Neural progenitor cell (in vitro differentiated cells): ENCODE data around the gene SCT. TPM values are rescaled to one million over a fixed set of nuclear protein-coding genes. Genes with fewer than 3 reads are reported as not detected.

Source experiments
- DNase-seq: peaks from one replicate; pipeline ENCODE4 v3.0.0-alpha.2; 2016; ENCODE audit warnings: low spot score
- H2AFZ ChIP-seq: fragments of 200-600 bp; sonication (generic); replicated peaks from 2 replicates; pipeline ENCODE4 v1.6.1; 2016; ENCODE audit warnings: antibody characterized with exemption
- H3F3A ChIP-seq: fragments of 200-600 bp; sonication (generic); 2 replicates; pipeline ENCODE4 v1.6.1; 2016; ENCODE audit warnings: antibody characterized with exemption, low read depth
- H3K27ac ChIP-seq: fragments of 200-600 bp; sonication (generic); 2 replicates; pipeline ENCODE4 v1.5.1; 2016; ENCODE audit warnings: mild to moderate bottlenecking
- H3K27me3 ChIP-seq: fragments of 200-600 bp; sonication (generic); 2 replicates; pipeline ENCODE4 v1.6.1; 2016; ENCODE audit warnings: mild to moderate bottlenecking, moderate library complexity
- H3K36me3 ChIP-seq: fragments of 200-600 bp; sonication (generic); 2 replicates; pipeline ENCODE4 v1.5.1; 2016
- H3K4me1 ChIP-seq: fragments of 200-600 bp; sonication (generic); 2 replicates; pipeline ENCODE4 v1.6.1; 2016; ENCODE audit warnings: mixed run types
- H3K4me2 ChIP-seq: fragments of 200-600 bp; sonication (generic); 2 replicates; pipeline ENCODE4 v1.6.1; 2016
- H3K4me3 ChIP-seq: fragments of 200-600 bp; sonication (generic); 2 replicates; pipeline ENCODE4 v1.5.1; 2016
- H3K79me2 ChIP-seq: fragments of 200-600 bp; sonication (generic); 2 replicates; pipeline ENCODE4 v1.6.1; 2016; ENCODE audit warnings: low read depth
- H3K9ac ChIP-seq: fragments of 200-600 bp; sonication (generic); 2 replicates; pipeline ENCODE4 v1.6.1; 2016
- H3K9me3 ChIP-seq: fragments of 200-600 bp; sonication (generic); 2 replicates; pipeline ENCODE4 v1.5.1; 2016; ENCODE audit warnings: low read depth
- H4K20me1 ChIP-seq: fragments of 200-600 bp; sonication (generic); 2 replicates; pipeline ENCODE4 v1.6.1; 2016; ENCODE audit warnings: low read depth
- H3K27ac Mint-ChIP-seq: 3 replicates; pipeline ENCODE4 v1.8.0; 2021; ENCODE audit warnings: mixed read lengths
- H3K27me3 Mint-ChIP-seq: 2 replicates; pipeline ENCODE4 v1.8.0; 2022; ENCODE audit warnings: low read depth, mild to moderate bottlenecking, inconsistent platforms, moderate library complexity, mixed read lengths; ENCODE audit not compliant: insufficient read depth
- H3K36me3 Mint-ChIP-seq: 3 replicates; pipeline ENCODE4 v1.8.0; 2021; ENCODE audit warnings: mixed read lengths
- H3K4me1 Mint-ChIP-seq: 3 replicates; pipeline ENCODE4 v1.8.0; 2021; ENCODE audit warnings: mixed read lengths
- H3K4me3 Mint-ChIP-seq: 3 replicates; pipeline ENCODE4 v1.8.0; 2021; ENCODE audit warnings: mild to moderate bottlenecking, moderate library complexity, mixed read lengths
- H3K9me3 Mint-ChIP-seq: 3 replicates; pipeline ENCODE4 v1.8.0; 2020; ENCODE audit warnings: mixed read lengths
- CTCF ChIP-seq: fragments of 200-600 bp; sonication (generic); IDR thresholded peaks from 2 replicates; pipeline ENCODE4 v1.5.1; 2017; ENCODE audit warnings: antibody characterized with exemption, mild to moderate bottlenecking
- EZH2 ChIP-seq: fragments of 200-600 bp; sonication (generic); IDR thresholded peaks from 2 replicates; pipeline ENCODE4 v1.6.1; 2017; ENCODE audit warnings: antibody characterized with exemption, mild to moderate bottlenecking, moderate library complexity
- EZH2phosphoT487 ChIP-seq: fragments of 200-600 bp; sonication (generic); IDR thresholded peaks from 2 replicates; pipeline ENCODE4 v1.6.1; 2017; ENCODE audit warnings: antibody characterized with exemption
- total RNA-seq: library from RNA; depleted of rRNA; stranded (reverse); fragments of >200 nt; gene quantifications from 2 replicates; pipeline ENCODE4 v1.2.3, GENCODE V29; 2015; ENCODE audit warnings: low replicate concordance

SCT gene
- total RNA-seq, 1 donor from 2014 or later: not detected

GRCh38 chr11:624705-625635 lies 2.0 kb downstream of the SCT start, which contains the start of gene CDHR5:
Gene CDHR5 (minus strand): TSS chr11:624955. CDS start chr11:624902, 53 bp downstream.
- TF ChIP-seq EZH2phosphoT487: no peak
- Histone ChIP-seq H3K27ac (no peak within 1 kb of the TSS), H3K9ac (no peak within 1 kb of the TSS), H3K79me2 (no peaks in the 10 kb centered on the region), H3K4me3 (no peak within 1 kb of the TSS), H3K4me1 (no peaks in the 10 kb centered on the region), H2AFZ (no peak within 1 kb of the TSS), H3K9me3 (no peaks in the 10 kb centered on the region), H3K36me3 (no peaks in the 10 kb centered on the region), H4K20me1 (peaks cover 14% of the 10 kb centered on the region), H3K27me3 (peaks cover 30% of the 10 kb centered on the region), H3F3A (peaks cover 6% of the 10 kb centered on the region), H3K4me2 (no peak within 1 kb of the TSS)
- no peak within 1 kb of the TSS for H3K4me3 Mint-ChIP-seq
- H3K9me3 Mint-ChIP-seq: peaks cover 11% of the 10 kb centered on the region
- no peak within 1 kb of the TSS for H3K27ac Mint-ChIP-seq
- DNase-seq: no peak
- H3K4me1 Mint-ChIP-seq: peaks cover 12% of the 10 kb centered on the region
- H3K27me3 Mint-ChIP-seq: peaks cover 9% of the 10 kb centered on the region
- H3K36me3 Mint-ChIP-seq: peaks cover 10% of the 10 kb centered on the region

- H3K27ac ChIP-seq: no peak overlapping the region
- no peak overlapping the region for H3K4me3 ChIP-seq
- peaks cover 30% of the 10 kb centered on the region for H3K27me3 ChIP-seq
- H3K79me2 ChIP-seq: no peaks in the 10 kb centered on the region
- no peak for DNase-seq
- TF ChIP-seq EZH2phosphoT487 (no peak), CTCF (no peak), EZH2 (no peak)
- no peaks in the 10 kb centered on the region for H3K9me3 ChIP-seq
- H3K9me3 Mint-ChIP-seq: peaks cover 11% of the 10 kb centered on the region
- H2AFZ ChIP-seq: no peak overlapping the region
- no peaks in the 10 kb centered on the region for H3K36me3 ChIP-seq
- H3K4me2 ChIP-seq: no peak overlapping the region
- H3K4me1 ChIP-seq: no peaks in the 10 kb centered on the region
- H3K27me3 Mint-ChIP-seq: peaks cover 9% of the 10 kb centered on the region
- H4K20me1 ChIP-seq: peaks cover 14% of the 10 kb centered on the region
- H3K4me3 Mint-ChIP-seq: no peak overlapping the region
- peaks cover 10% of the 10 kb centered on the region for H3K36me3 Mint-ChIP-seq
- H3F3A ChIP-seq: peaks cover 6% of the 10 kb centered on the region
- H3K9ac ChIP-seq: no peak overlapping the region
- no peak overlapping the region for H3K27ac Mint-ChIP-seq
- H3K4me1 Mint-ChIP-seq: peaks cover 12% of the 10 kb centered on the region
Observed at GRCh38 chr11:623999-624704, 2.8 kb downstream of the SCT start.

- peaks cover 28% of the 10 kb centered on the region for H3K27me3 ChIP-seq
- Mint-ChIP-seq H3K27me3 (peaks cover 4% of the 10 kb centered on the region), H3K9me3 (peaks cover 6% of the 10 kb centered on the region), H3K27ac (peak overlapping the region; percentile 29), H3K36me3 (peaks cover 6% of the 10 kb centered on the region), H3K4me1 (peaks cover 6% of the 10 kb centered on the region), H3K4me3 (peak overlapping the region; percentile 63)
- no peaks in the 10 kb centered on the region for H3K36me3 ChIP-seq
- H3K79me2 ChIP-seq: no peaks in the 10 kb centered on the region
- no peak overlapping the region for H3K27ac ChIP-seq
- H4K20me1 ChIP-seq: peaks cover 14% of the 10 kb centered on the region
- TF ChIP-seq EZH2: no peak
- TF ChIP-seq CTCF: no peak
- no peak for TF ChIP-seq EZH2phosphoT487
- H3K9me3 ChIP-seq: no peaks in the 10 kb centered on the region
- H3K4me1 ChIP-seq: no peaks in the 10 kb centered on the region
- H2AFZ ChIP-seq: no peak overlapping the region
- peaks cover 6% of the 10 kb centered on the region for H3F3A ChIP-seq
- H3K4me3 ChIP-seq: no peak overlapping the region
- no peak for DNase-seq
- H3K9ac ChIP-seq: no peak overlapping the region
- no peak overlapping the region for H3K4me2 ChIP-seq
Observed at GRCh38 chr11:623349-623869, 3.6 kb downstream of the SCT start.
